ENCODE data around the gene KDM8. TPM values are rescaled to one million over a fixed set of nuclear protein-coding genes. Genes with fewer than 3 reads are reported as not detected.

KDM8 gene
- total RNA-seq, 1 experiment from 2014 or later: 3.7 TPM

GRCh38 chr16:27229891-27230470, 26.7 kb downstream of the KDM8 start:
- no peak for DNase-seq (ENCODE audit: low read depth)

DNA sequence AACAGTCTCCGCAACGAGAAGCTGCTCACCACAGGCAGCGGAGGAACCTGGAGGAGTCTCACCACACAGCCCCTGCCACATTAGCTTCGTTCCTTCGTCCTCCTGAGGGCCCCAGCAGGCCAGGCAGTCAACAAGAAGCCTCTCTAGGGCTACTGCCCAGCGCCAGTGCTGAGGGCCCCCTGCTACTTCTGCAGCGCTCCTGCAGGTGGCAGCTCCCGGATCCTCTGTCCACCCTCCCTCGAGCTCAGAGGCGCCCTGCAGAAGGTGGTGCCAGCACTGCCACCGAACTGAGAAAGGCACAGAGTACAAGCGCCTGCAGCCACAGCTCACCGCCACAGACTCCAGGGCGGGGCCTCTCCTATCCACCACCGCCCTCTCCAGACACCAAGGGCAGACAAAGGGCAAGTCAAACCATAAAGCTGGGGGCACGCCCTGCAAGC, 27.3 kb downstream of the KDM8 start:
- DNase-seq (ENCODE audit: low read depth): no peak

GRCh38 chr16:27231692-27232060, 28.4 kb downstream of the KDM8 start:
- no peak for DNase-seq (ENCODE audit: low read depth)

GRCh38 chr16:27232061-27232900, 29.0 kb downstream of the KDM8 start:
- no peak for DNase-seq (ENCODE audit: low read depth)

- DNase-seq (ENCODE audit: low read depth): no peak
Observed at GRCh38 chr16:27232901-27233625, 29.7 kb downstream of the KDM8 start.

- no peak for DNase-seq (ENCODE audit: low read depth)
Observed at GRCh38 chr16:27233731-27234130, 30.4 kb downstream of the KDM8 start.

GRCh38 chr16:27234171-27234570, 30.8 kb downstream of the KDM8 start:
- DNase-seq (ENCODE audit: low read depth): no peak

DNA sequence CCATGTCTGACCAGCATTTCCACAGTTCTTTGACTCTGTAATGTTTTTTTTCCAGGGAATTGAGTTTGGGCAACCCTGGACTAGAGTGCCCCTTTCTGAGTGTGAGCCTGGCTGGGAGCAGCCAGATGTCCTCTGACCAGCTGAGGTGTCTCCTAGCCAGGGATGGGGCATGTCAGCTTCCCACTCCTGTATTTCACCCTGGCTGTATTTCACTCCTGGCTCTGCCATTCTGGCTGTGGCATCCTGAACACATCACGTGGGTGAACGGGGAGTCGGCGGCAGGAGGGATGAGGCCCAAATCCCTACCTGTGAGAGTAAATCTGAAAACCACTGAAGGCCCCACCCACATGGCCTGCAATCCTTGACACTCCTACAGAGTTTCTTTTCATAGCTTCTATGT, 31.3 kb downstream of the KDM8 start:
- DNase-seq (ENCODE audit: low read depth): no peak

- DNase-seq (ENCODE audit: low read depth): peak; percentile 77
Observed at GRCh38 chr16:27235055-27235937, 32.0 kb downstream of the KDM8 start.

- no peak for DNase-seq (ENCODE audit: low read depth)
Observed at GRCh38 chr16:27235938-27236245, 32.6 kb downstream of the KDM8 start.

DNA sequence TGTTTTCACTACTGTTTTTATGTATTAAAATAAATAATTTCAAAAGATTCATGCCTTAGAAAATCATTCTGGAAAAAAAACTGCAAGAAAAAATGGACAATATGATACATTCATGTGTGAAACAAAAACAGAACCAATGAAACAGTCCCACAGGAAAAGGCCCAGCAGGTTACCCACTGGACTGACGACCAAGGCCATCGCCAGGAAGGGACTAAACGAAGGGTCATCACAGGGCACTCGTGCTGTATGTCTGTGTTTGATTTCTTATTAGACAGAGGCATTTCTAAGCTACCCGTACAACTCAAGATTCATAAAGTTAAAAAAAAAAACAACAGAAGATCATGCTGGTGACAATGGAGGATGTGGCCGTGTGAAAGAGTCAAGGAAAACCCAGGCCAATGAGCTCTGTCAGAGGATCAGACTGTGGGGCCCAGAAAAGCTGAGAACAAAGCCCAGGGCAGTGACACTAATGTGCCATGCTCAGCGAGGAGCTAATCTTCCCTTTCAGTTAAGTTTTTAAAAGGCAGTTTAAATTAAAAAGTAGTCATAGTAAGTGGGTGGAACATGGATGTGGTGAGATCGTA, 33.4 kb downstream of the KDM8 start:
- no peak for DNase-seq (ENCODE audit: low read depth)

GRCh38 chr16:27237219-27238015, 34.1 kb downstream of the KDM8 start:
- DNase-seq (ENCODE audit: low read depth): no peak

GRCh38 chr16:27238016-27238587, 34.8 kb downstream of the KDM8 start:
- no peak for DNase-seq (ENCODE audit: low read depth)

- DNase-seq (ENCODE audit: low read depth): no peak
Observed at GRCh38 chr16:27238591-27238990, 35.3 kb downstream of the KDM8 start.

GRCh38 chr16:27239026-27239425, 35.7 kb downstream of the KDM8 start:
- DNase-seq (ENCODE audit: low read depth): no peak

- DNase-seq (ENCODE audit: low read depth): no peak
Observed at GRCh38 chr16:27239906-27240655, 36.8 kb downstream of the KDM8 start.

DNA sequence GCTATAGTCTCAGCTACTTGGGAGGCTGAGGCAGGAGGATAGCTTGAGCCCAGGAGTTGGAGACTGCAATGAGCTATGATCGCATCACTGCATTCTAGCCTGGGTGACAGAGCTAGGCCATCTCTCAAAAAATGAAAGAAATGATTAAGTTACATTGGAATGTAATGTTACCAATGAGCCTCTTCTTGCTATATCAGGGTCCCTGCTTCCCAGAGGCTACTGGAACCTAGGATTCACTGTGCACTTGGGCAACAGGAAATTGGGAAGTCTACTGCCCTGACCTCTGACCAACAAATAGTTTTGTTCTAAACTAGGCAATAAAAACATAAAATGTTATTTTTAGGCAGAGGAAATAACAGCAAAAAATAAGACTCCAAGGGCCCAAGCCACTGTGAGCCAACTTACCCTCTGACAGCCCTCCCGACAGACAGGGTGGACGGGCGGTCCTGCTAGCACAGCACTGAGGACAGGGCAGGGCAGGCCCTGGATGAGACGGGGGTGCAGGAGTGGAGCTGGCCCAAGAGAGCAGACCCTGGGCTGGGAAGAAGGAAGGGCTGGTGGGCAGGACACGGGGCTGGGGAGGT, 37.7 kb downstream of the KDM8 start:
- no peak for DNase-seq (ENCODE audit: low read depth)

DNA sequence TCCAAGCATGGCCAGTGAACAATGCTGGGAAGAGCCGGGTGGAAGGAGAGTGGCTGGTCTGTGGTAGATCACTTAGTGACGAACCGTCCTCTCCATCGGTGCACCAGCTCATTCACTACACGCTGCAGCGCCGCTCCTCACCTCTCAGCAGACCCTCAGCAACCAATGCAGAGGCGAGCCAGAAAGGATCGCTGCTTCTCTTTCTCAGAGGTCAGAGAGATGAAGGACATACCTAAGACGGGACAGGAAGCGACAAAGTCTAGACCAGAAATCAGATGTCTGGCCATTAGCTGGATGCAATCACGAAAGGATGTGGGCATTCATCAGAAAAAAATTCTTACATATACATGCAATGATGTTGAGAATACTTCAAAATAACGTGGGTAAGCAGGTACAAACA, 38.3 kb downstream of the KDM8 start:
- DNase-seq (ENCODE audit: low read depth): no peak

- DNase-seq (ENCODE audit: low read depth): no peak
Observed at GRCh38 chr16:27242398-27242797, 39.1 kb downstream of the KDM8 start.
